Left ventricle myocardium inferior (tissue), 1 donor: ENCODE results near the gene RAMP1. TPM values are rescaled to one million over a fixed set of nuclear protein-coding genes. Genes with fewer than 3 reads are reported as not detected.

Experiments
- DNase-seq: peaks from one replicate; pipeline ENCODE4 v3.0.0-alpha.2; 2020
- H3K27ac ChIP-seq: fragments of 200-600 bp; replicated peaks from 2 replicates; pipeline ENCODE4 v1.8.0; 2021
- H3K27me3 ChIP-seq: fragments of 200-600 bp; 2 replicates; pipeline ENCODE4 v1.8.0; 2021; ENCODE audit warnings: low read depth
- H3K36me3 ChIP-seq: fragments of 200-600 bp; 2 replicates; pipeline ENCODE4 v1.8.0; 2021
- H3K4me1 ChIP-seq: fragments of 200-600 bp; 2 replicates; pipeline ENCODE4 v1.8.0; 2021
- H3K4me3 ChIP-seq: fragments of 200-600 bp; 2 replicates; pipeline ENCODE4 v1.8.0; 2021; ENCODE audit warnings: mild to moderate bottlenecking, moderate library complexity
- H3K9me3 ChIP-seq: fragments of 200-600 bp; replicated peaks from 2 replicates; pipeline ENCODE4 v1.8.0; 2021
- intact Hi-C: fragments of 100-400 bp; cut with micrococcal nuclease; formaldehyde crosslinking; loops from one replicate; pipeline ENCODE4 v1.11.0; 2022
- total RNA-seq: library from RNA; stranded (reverse); fragmentation: NEBNext Ultra II Directional; extraction: Animal tissue kit (Norgen Biotek cat#: 25700); gene quantifications from one replicate; pipeline ENCODE4 v1.2.1, GENCODE V29; 2021
- TF ChIP-seq, protein P1 (sequence below): fragments of 200-600 bp; IDR thresholded peaks from 2 replicates; pipeline ENCODE4 v1.8.0; 2021; ENCODE audit warnings: antibody characterized with exemption, mild to moderate bottlenecking, borderline replicate concordance
- donor health status: DM: no; HTN: yes; CAD: no; lungs with severe emphysema.

The RAMP1 gene
- total RNA-seq, 1 donor from 2014 or later: 168 TPM

DNA sequence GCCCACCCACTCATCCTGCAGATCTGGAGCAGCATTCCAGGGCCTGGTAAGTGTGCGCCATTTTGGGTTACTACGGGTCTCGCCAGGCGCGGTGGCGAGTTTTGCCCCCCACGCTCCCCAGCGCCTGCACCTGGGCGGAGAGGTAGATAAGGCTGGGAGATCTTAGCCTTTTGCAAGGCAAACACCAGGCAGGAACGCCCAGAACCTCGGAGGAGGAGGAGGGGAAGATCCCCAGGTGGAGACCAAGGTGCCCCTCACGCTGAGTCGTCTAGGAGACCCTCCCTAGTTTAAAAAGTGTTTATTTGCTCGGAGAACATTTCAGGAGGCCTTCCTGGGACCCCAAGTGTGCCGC is 365 bp upstream of the RAMP1 start:
- no peak for DNase-seq
- Histone ChIP-seq H3K27ac (peak overlapping the region; percentile 86), H3K27me3 (peaks cover 49% of the 10 kb centered on the region), H3K9me3 (no peaks in the 10 kb centered on the region), H3K4me3 (peak overlapping the region; percentile 71), H3K36me3 (no peaks in the 10 kb centered on the region), H3K4me1 (peaks cover 40% of the 10 kb centered on the region)
- TF ChIP-seq, protein P1, sequence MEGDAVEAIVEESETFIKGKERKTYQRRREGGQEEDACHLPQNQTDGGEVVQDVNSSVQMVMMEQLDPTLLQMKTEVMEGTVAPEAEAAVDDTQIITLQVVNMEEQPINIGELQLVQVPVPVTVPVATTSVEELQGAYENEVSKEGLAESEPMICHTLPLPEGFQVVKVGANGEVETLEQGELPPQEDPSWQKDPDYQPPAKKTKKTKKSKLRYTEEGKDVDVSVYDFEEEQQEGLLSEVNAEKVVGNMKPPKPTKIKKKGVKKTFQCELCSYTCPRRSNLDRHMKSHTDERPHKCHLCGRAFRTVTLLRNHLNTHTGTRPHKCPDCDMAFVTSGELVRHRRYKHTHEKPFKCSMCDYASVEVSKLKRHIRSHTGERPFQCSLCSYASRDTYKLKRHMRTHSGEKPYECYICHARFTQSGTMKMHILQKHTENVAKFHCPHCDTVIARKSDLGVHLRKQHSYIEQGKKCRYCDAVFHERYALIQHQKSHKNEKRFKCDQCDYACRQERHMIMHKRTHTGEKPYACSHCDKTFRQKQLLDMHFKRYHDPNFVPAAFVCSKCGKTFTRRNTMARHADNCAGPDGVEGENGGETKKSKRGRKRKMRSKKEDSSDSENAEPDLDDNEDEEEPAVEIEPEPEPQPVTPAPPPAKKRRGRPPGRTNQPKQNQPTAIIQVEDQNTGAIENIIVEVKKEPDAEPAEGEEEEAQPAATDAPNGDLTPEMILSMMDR: no peak
- intact Hi-C loops: no loop called here

DNA sequence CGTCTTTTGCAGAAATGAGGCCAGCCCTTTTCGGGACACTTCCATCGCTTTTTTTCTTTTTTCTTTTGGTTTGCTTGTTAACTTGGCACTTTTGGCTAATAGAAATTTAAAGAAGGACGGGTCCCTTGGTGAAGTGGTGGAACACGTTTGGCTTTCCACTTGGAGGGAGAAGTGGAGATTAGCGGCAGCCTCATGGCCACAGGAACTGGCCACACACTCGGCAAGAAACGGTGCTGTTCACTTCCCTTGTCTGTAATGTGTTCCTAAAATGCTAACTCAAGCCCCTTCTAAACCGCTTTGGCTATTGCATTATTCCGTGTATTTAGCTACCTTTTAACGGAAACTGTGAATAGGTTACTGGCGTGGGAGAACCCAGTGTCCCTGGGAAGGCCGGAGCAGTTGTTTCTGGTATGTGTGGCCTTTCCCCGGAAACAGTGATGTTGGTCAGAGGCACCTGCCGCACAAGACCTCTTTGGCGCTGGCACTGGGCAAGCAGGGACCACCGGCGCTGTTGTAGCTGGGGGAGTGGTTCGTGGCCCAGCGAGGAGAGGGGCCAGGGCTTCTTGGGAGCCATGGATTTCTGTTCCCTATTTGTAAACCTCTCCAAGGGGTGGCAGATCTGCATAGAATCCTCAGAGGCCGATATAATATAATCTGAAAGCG is 981 bp downstream of the RAMP1 start:
- no peak for DNase-seq
- Histone ChIP-seq H3K9me3 (no peaks in the 10 kb centered on the region), H3K36me3 (no peaks in the 10 kb centered on the region), H3K27me3 (peaks cover 55% of the 10 kb centered on the region), H3K4me1 (peaks cover 52% of the 10 kb centered on the region), H3K4me3 (peak overlapping the region; percentile 71), H3K27ac (peak overlapping the region; percentile 86)
- intact Hi-C loops: no loop called here
- TF ChIP-seq, protein P1: no peak

DNA sequence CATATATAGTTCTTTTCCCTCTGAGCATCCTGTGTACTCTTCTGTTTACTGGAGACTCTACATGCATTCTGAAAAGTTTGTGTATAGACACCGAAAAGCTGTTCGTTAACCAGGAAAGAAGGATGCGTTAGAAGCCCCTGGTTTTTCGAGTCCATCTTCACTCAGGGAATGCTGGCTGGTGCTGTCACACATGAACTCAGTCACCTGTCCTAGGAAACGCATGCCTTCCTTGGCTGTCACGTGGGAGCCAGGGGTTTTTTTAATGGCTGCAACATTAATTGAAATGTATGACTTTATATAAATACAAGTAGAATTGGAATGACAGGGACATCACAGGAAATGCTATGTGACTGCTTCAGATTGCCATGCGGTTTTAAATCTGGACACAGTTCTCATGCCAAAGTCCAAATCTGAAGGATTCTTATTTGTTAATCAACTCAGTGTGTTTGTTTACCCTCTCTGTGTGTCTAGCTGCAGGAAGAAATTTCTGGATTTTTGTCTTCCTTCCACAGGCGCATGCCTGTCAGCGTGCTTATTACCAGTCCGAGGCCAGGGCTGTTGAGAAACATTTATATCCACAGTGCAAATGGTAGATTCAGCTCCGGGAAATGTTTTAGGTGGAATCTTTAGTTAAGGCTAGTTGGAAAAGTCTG is 2.6 kb downstream of the RAMP1 start:
- no peak for DNase-seq
- Histone ChIP-seq H3K36me3 (no peaks in the 10 kb centered on the region), H3K27me3 (peaks cover 55% of the 10 kb centered on the region), H3K4me3 (peak overlapping the region; percentile 71), H3K4me1 (peaks cover 67% of the 10 kb centered on the region), H3K27ac (peak overlapping the region; percentile 86), H3K9me3 (no peaks in the 10 kb centered on the region)
- intact Hi-C loops: no loop called here
- TF ChIP-seq, protein P1: no peak

DNA sequence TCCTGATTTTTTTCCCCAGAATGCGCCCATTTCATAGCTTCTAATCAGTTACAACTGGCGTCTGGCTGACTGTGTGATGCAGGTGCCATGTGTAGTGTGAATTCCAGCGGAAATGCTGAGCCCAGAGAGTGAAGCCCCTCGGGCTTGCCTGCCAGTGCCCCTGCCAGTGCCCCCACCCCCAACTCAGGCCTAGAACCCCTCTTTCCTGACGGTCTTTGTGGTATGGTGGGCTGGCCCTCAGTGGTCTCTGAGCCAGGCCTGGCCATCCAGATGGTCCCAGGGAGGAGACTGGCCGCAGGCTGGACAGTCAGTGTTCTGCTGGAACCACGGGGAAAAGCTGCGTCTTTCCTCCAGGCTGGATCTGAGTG is 3.1 kb downstream of the RAMP1 start:
- TF ChIP-seq, protein P1: no peak
- Histone ChIP-seq H3K4me1 (peaks cover 69% of the 10 kb centered on the region), H3K9me3 (no peaks in the 10 kb centered on the region), H3K27ac (peak overlapping the region; percentile 86), H3K27me3 (peaks cover 55% of the 10 kb centered on the region), H3K36me3 (no peaks in the 10 kb centered on the region), H3K4me3 (no peak overlapping the region)
- DNase-seq: no peak
- intact Hi-C loops: no loop called here

DNA sequence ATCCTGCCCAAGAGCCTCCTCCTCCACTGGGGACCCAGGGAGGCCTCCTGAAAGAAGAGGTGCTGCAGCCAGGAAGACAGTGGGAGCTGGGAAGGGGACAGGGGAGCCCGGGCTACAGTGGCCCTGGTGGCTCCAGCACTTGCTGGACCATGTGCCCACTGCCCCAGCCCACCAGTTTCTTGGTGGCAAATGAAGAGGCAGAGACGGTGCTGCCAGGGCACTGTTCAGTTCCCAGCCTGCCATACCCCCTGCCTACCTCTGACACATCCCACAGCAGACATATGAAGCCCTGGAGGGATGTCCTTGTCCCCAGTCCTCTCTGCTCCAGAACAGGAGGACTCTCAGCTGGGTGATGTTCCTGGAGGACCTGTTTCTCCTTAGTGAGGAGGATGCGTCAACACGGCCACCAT is 3.7 kb downstream of the RAMP1 start:
- Histone ChIP-seq H3K4me1 (peaks cover 75% of the 10 kb centered on the region), H3K27me3 (peaks cover 55% of the 10 kb centered on the region), H3K4me3 (no peak overlapping the region), H3K27ac (peak overlapping the region; percentile 86), H3K9me3 (no peaks in the 10 kb centered on the region), H3K36me3 (no peaks in the 10 kb centered on the region)
- TF ChIP-seq, protein P1: no peak
- intact Hi-C loops: no loop called here
- no peak for DNase-seq
